Adrenal gland (tissue), 5 donors: ENCODE results near the gene SLC25A19.

ENCODE experiments used
- POLR2A ChIP-seq, 2 donors: fragments of 450-650 bp; IDR thresholded peaks; one replicate each; pipeline ENCODE4 v1.6.1; 2017; ENCODE audit warnings: antibody characterized with exemption in 2 of 2, mild to moderate bottlenecking in 2 of 2, moderate library complexity in 1 of 2
- TF ChIP-seq, protein P1 (sequence below), 6 experiments: fragments of 450-650 bp in 4 of 6; fragments of 200-600 bp in 2 of 6; sonication (generic) in 1 of 6; IDR thresholded peaks; 1 replicate in 5 of 6; 2 replicates in 1 of 6; pipeline versions ENCODE4 v1.5.1 to v1.8.0; 2016 to 2021; ENCODE audit warnings: antibody characterized with exemption in 6 of 6, mild to moderate bottlenecking in 2 of 6, moderate library complexity in 1 of 6
- donor health status: DM: no; HTN: no; CAD: no.

- TF ChIP-seq, protein P1, sequence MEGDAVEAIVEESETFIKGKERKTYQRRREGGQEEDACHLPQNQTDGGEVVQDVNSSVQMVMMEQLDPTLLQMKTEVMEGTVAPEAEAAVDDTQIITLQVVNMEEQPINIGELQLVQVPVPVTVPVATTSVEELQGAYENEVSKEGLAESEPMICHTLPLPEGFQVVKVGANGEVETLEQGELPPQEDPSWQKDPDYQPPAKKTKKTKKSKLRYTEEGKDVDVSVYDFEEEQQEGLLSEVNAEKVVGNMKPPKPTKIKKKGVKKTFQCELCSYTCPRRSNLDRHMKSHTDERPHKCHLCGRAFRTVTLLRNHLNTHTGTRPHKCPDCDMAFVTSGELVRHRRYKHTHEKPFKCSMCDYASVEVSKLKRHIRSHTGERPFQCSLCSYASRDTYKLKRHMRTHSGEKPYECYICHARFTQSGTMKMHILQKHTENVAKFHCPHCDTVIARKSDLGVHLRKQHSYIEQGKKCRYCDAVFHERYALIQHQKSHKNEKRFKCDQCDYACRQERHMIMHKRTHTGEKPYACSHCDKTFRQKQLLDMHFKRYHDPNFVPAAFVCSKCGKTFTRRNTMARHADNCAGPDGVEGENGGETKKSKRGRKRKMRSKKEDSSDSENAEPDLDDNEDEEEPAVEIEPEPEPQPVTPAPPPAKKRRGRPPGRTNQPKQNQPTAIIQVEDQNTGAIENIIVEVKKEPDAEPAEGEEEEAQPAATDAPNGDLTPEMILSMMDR (IDR thresholded peaks at IDR 0.05), result no peak
- no peak for TF ChIP-seq POLR2A (IDR thresholded peaks at IDR 0.05)
Measured at GRCh38 chr17:75232786-75233185, 56.4 kb downstream of the SLC25A19 start.
